Mucosa of descending colon (tissue), 3 donors: Measurements from ENCODE around the gene DENND2C. TPM values are rescaled to one million over a fixed set of nuclear protein-coding genes. Genes with fewer than 3 reads are reported as not detected.

Source experiments
- ATAC-seq: fragments of 200-7000 bp; cut with Tn5 transposase; one replicate; pipeline ENCODE4 v1.9.1; 2020; ENCODE audit warnings: mild to moderate bottlenecking, moderate library complexity
- DNase-seq, 3 donors: peaks; one replicate each; pipeline ENCODE4 v3.0.0-alpha.2; 2020
- H3K36me3 ChIP-seq: fragments of 200-600 bp; one replicate; pipeline ENCODE4 v1.8.0; 2021; ENCODE audit warnings: low read depth, mild to moderate bottlenecking
- H3K4me1 ChIP-seq: fragments of 200-600 bp; one replicate; pipeline ENCODE4 v1.8.0; 2021; ENCODE audit warnings: low read depth, mild to moderate bottlenecking
- H3K4me3 ChIP-seq: fragments of 200-600 bp; one replicate; pipeline ENCODE4 v1.8.0; 2021; ENCODE audit warnings: mild to moderate bottlenecking
- H3K9me3 ChIP-seq: fragments of 200-600 bp; one replicate; pipeline ENCODE4 v1.8.0; 2021; ENCODE audit warnings: mild to moderate bottlenecking
- intact Hi-C, 2 donors: fragments of 100-400 bp; cut with DNase I in 1 of 2; cut with micrococcal nuclease in 1 of 2; formaldehyde crosslinking; loops; one replicate each; pipeline versions ENCODE4 v1.11.0 to v1.11.1; 2022; cut with DNase I, micrococcal nuclease
- total RNA-seq, 3 donors: library from RNA; stranded (reverse); fragmentation: NEBNext Ultra II Directional in 2 of 3; extraction: Animal tissue kit (Norgen Biotek cat#: 25700) in 2 of 3; gene quantifications; one replicate each; pipeline versions ENCODE4 v1.2.1 to v1.2.4, GENCODE V29; 2021 to 2023
- TF ChIP-seq, protein P1 (sequence below): fragments of 200-600 bp; IDR thresholded peaks from one replicate; pipeline ENCODE4 v1.8.0; 2022; ENCODE audit warnings: antibody characterized with exemption, mild to moderate bottlenecking
- donor health status: DM: no; HTN: no; CAD: no; lungs with moderate emphysema.
- donor health status: DM: no; HTN: no; CAD: no.
- donor health status: DM: no; HTN: yes; CAD: no.

Gene DENND2C
- total RNA-seq, 3 donors from 2014 or later = 0.80 to 1.6 (median 0.87) TPM

DNA sequence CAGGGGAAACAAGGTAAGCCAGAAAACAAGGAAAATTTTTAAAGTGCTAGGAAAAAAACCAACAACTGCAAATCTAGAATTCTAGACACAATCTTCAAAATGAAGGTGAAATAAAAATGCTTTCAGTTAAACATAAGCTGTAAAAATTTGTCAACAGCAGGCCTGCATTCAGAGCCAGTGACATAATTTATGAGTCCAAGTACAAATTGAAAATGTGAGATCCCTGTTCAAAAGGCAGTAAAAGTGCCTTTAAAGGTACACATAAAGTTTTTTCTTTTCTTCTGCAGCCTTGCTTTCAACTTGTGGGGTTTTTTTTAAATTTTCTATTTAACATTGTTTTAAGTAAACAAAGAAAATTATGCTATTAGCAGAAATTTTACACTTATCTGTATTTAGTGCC is 37.4 kb downstream of the DENND2C start:
- H3K4me1 ChIP-seq = no peaks in the 10 kb centered on the region
- no peaks in the 10 kb centered on the region for H3K9me3 ChIP-seq
- DNase-seq (no peak), ATAC-seq (no peak)
- no peak overlapping the region for H3K4me3 ChIP-seq
- intact Hi-C loops = no loop called here
- TF ChIP-seq, protein P1, sequence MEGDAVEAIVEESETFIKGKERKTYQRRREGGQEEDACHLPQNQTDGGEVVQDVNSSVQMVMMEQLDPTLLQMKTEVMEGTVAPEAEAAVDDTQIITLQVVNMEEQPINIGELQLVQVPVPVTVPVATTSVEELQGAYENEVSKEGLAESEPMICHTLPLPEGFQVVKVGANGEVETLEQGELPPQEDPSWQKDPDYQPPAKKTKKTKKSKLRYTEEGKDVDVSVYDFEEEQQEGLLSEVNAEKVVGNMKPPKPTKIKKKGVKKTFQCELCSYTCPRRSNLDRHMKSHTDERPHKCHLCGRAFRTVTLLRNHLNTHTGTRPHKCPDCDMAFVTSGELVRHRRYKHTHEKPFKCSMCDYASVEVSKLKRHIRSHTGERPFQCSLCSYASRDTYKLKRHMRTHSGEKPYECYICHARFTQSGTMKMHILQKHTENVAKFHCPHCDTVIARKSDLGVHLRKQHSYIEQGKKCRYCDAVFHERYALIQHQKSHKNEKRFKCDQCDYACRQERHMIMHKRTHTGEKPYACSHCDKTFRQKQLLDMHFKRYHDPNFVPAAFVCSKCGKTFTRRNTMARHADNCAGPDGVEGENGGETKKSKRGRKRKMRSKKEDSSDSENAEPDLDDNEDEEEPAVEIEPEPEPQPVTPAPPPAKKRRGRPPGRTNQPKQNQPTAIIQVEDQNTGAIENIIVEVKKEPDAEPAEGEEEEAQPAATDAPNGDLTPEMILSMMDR = no peak
- no peaks in the 10 kb centered on the region for H3K36me3 ChIP-seq

DNA sequence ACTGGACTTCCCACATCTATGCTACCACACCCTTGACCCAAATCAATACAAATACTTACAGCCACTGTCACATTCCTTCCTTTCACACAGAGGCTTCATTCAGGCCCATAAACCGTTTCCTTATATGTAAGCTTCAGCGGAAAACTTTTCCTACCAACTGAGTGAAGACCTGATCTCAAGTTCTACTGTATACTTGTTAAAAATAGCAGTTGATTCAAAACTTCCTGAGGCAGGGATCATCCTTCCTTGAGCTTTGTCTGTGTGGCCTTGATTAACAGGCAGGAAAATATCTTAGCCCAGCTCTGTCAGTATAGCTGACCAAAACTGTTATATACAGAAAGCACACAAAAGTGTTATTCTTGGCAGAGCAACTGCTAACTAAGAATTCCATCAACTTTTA is 42.7 kb downstream of the DENND2C start:
- Histone ChIP-seq H3K4me3 (no peak overlapping the region), H3K4me1 (no peaks in the 10 kb centered on the region), H3K9me3 (no peaks in the 10 kb centered on the region), H3K36me3 (no peaks in the 10 kb centered on the region)
- intact Hi-C loops = no loop called here
- DNase-seq (no peak), ATAC-seq (no peak)
- TF ChIP-seq, protein P1 = no peak

- ATAC-seq = no peak
Observed at GRCh38 chr1:114623364-114623763, 46.5 kb downstream of the DENND2C start.

DNA sequence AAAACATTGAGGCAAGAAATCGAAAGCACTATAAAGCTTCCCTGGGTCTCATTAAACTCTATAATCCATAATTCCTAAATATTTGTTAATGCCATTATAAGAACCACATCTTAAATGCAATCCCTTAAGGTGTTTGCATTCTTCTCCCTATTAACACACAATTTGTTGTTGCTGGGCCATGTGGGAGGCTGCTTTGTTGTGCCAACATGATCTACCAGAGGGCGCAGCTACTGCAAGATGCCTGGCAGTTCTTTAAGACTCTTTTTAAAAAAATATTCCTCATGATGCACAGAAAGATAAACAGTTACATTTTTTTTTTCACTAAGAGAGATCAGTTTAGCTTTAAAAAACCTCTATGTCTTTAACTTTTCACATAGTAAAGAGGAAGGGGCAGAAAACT is 49.4 kb downstream of the DENND2C start:
- no peak for ATAC-seq
- Histone ChIP-seq H3K9me3 (no peaks in the 10 kb centered on the region), H3K4me3 (no peak overlapping the region), H3K4me1 (no peaks in the 10 kb centered on the region), H3K36me3 (no peaks in the 10 kb centered on the region)
- no peak for DNase-seq
- intact Hi-C loops = no loop called here
- TF ChIP-seq, protein P1 = no peak

More at GRCh38 chr1:114623364-114623763, 46.5 kb downstream of the DENND2C start:
- no peaks in the 10 kb centered on the region for H3K4me1 ChIP-seq
- intact Hi-C loops = no loop called here
- no peaks in the 10 kb centered on the region for H3K9me3 ChIP-seq
- DNase-seq = no peak
- H3K36me3 ChIP-seq = no peaks in the 10 kb centered on the region
- H3K4me3 ChIP-seq = no peak overlapping the region
- TF ChIP-seq, protein P1 = no peak

GRCh38 chr1:114618606-114619005 is 51.2 kb downstream of the DENND2C start:
- H3K36me3 ChIP-seq = no peaks in the 10 kb centered on the region
- DNase-seq (no peak), ATAC-seq (no peak)
- no peaks in the 10 kb centered on the region for H3K9me3 ChIP-seq
- intact Hi-C loops = no loop called here
- H3K4me1 ChIP-seq = no peaks in the 10 kb centered on the region
- no peak overlapping the region for H3K4me3 ChIP-seq
- TF ChIP-seq, protein P1 = no peak

DNA sequence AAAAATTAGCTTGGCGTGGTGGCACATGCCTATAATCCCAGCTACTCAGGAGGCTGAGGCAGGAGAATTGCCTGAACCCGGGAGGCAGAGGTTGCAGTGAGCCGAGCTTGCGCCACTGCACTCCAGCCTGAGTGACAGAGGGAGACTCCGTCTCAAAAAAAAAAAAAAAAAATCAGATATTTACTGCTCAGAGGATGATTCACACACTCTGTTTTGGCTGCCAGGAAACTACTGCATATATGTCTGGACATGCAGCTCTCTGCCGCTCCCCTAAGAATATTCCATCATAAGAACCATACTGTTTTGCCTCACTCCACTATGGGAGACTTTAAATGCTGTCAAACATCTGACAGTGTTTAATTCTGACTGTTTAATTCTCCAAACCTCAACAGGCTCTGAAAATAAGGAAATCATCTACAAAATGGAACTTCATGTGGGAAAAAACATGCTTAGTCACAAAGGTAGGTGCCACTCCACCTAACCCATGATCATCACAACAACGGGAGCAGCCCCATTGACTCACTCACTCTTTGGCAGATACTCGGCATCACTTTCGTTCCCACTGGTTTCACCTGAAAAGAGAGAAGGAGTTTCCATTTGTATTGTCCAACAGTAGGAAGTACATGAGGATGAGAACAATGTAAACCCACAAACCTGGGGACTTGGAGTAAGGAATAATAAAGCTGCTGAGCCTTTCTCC is 59.2 kb downstream of the DENND2C start:
- no peak overlapping the region for H3K4me3 ChIP-seq
- H3K9me3 ChIP-seq = no peaks in the 10 kb centered on the region
- DNase-seq (no peak), ATAC-seq (no peak)
- intact Hi-C loops = no loop called here
- no peaks in the 10 kb centered on the region for H3K4me1 ChIP-seq
- H3K36me3 ChIP-seq = no peaks in the 10 kb centered on the region
- TF ChIP-seq, protein P1 = no peak
